IPS-18a (cell line): ENCODE data around the gene GYPC.

ENCODE experiments used
- H3K27ac ChIP-seq: one replicate; pipeline ENCODE4 v1.5.1; 2013; ENCODE audit warnings: low read length
- H3K27me3 ChIP-seq: one replicate; pipeline ENCODE4 v1.6.1; 2013; ENCODE audit warnings: mild to moderate bottlenecking, low read length; ENCODE audit not compliant: control insufficient read depth, insufficient read depth
- H3K36me3 ChIP-seq: one replicate; pipeline ENCODE4 v1.6.1; 2013; ENCODE audit warnings: low read depth, low read length; ENCODE audit not compliant: control insufficient read depth
- H3K4me1 ChIP-seq: one replicate; pipeline ENCODE4 v1.6.1; 2013; ENCODE audit warnings: low read depth, low read length; ENCODE audit not compliant: control insufficient read depth
- H3K4me3 ChIP-seq: one replicate; pipeline ENCODE4 v1.5.1; 2013; ENCODE audit warnings: low read length
- H3K9ac ChIP-seq: one replicate; pipeline ENCODE4 v1.6.1; 2013; ENCODE audit warnings: mild to moderate bottlenecking, low read length, moderate library complexity
- H3K9me3 ChIP-seq: one replicate; pipeline ENCODE4 v1.6.1; 2013; ENCODE audit warnings: low read depth, low read length; ENCODE audit not compliant: control insufficient read depth

GYPC gene

DNA sequence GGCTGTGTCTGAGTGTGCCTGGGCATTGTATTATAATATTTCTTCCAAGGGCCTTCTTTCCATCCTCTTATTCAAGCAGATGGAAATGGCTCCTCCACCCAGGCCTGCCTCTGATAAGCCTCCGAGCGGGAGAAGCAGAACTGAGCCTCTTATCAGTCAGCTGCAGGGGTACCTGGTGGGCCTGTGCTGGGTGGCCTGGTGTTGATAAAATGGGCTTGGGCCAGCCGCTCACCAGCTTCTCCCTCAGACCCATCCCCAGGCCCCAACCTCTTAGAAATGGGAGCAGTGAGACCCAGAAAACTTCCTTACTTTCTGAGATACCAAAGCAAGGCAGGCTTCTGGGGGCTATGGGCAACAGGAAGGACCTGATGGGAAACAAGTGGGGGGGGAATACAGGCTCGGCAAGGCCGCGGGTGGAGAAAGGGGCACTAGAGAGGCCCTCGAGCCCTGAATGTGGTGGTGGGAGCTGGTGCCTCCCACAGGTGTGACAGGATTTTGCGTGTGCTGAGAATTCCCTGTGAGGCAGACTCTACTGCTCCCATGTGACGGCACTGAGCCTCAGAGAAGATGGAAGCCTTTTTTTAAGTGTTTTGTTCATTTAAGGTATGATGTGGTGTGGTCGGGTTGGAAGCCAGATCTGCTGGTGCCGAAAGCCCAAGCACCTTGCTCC, 18.3 kb downstream of the GYPC start:
- H3K27me3 ChIP-seq: no peaks in the 10 kb centered on the region
- no peaks in the 10 kb centered on the region for H3K36me3 ChIP-seq
- no peak overlapping the region for H3K27ac ChIP-seq
- H3K4me3 ChIP-seq: no peak overlapping the region
- H3K4me1 ChIP-seq: no peaks in the 10 kb centered on the region
- peaks cover 8% of the 10 kb centered on the region for H3K9me3 ChIP-seq
- H3K9ac ChIP-seq: no peak overlapping the region

DNA sequence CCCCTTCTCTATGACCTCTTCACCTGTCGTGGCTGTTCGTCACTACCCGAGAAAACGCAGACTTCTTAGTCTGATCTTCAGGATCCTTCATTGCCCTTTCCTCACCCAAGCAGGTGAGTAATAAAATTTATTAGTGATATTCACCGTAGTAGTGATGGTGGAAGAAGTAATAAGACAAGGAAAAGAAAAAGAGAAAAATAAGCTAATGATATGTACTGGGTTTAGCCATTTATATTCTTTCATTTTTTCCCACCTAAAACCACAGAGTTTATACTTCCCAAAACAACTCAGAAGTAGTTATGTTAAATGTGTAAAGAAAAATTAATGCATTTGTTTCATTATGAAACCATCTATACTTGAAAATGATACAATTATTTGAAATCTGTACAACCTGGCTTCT, 19.7 kb downstream of the GYPC start:
- Histone ChIP-seq H3K4me1 (no peaks in the 10 kb centered on the region), H3K9me3 (peaks cover 8% of the 10 kb centered on the region), H3K4me3 (no peak overlapping the region), H3K9ac (no peak overlapping the region), H3K27ac (no peak overlapping the region), H3K36me3 (no peaks in the 10 kb centered on the region), H3K27me3 (no peaks in the 10 kb centered on the region)

DNA sequence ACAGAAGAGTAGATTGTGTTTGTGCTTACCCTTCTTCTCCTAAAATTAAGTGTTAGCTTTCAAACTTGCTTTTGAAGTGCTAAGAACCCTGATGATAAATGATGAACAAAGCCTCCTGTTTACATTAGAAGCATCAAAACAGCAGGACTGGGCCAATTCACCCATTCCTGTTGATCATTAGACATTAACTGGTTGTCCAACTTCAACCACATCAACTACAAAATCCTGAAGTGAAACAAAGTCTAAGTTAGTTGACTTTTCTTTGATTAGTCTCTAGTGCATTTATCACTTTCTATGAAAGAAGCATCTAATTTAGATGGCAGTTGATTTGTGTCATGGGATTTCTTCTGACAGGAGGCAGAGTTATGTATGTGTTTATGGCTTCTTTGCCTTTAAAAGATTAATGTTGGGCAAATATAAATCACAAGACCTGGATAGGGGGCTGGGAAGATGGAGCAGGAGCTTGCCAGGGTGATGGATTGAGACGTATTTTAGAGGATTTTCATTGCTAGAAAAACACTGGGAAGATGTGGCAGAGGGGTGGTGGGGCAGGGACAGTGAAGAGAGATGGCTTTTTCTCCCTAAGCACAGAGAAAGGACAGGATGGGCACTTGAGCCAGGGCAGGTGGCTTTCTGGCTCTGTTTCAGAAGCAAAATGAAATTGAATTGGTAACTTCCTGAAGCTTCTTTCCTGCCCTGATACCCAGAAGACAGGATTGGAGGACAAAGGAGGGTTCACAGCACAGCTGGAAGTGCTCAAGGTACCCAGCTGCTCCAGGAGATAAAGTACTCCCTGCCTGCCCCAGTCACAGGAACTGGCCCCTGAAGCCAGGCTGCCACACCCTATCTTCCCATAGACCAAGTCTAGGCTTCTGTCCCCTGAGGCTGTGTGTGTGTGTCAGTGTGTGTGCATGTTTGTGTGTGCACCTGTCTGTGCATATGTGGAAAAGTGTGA, 20.5 kb downstream of the GYPC start:
- no peak overlapping the region for H3K9ac ChIP-seq

GRCh38 chr2:126677176-126677538, 21.2 kb downstream of the GYPC start:
- Histone ChIP-seq H3K4me1 (no peaks in the 10 kb centered on the region), H3K9ac (no peak overlapping the region)

More for the DNA sequence above, 20.5 kb downstream of the GYPC start:
- no peak overlapping the region for H3K27ac ChIP-seq
- no peaks in the 10 kb centered on the region for H3K36me3 ChIP-seq
- peaks cover 8% of the 10 kb centered on the region for H3K9me3 ChIP-seq
- H3K4me3 ChIP-seq: no peak overlapping the region
- H3K4me1 ChIP-seq: no peaks in the 10 kb centered on the region
- no peaks in the 10 kb centered on the region for H3K27me3 ChIP-seq

DNA sequence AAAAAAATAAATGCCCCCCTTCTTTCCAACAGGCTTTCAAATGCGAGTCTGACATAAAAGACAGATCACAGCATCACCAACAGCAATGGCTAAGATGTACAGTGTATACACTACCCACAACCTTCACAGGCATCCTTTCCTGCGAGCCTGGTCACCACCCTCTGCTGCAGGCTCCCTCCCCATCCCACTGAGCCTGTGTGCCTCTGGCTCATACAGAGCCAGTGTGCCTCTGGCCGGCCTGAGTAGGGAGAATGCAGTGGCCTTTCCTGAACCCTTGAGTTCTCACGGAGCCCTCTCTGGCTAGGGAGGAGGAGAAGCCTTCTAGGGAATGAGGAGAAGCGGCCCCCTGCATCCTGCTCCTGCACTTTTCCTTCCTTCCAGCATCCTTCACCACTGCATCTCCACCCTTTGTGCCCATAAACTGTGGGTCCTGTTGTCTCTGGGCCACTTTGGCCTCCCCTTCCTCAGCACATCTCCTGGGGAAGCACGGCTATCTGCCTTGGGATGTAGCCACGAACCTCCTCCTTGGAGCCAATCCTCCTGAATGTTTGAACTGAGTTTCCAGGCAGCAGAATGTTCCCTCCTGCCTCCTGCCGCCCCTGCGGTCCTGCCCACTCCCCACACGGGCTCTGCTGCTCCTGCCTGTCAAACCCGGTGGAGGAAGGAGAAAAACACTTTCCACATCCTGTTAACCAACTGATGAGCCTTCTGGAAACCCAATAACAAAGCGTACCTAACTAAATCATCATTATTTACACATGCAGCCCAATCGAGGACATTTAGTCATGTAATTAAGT, 22.5 kb downstream of the GYPC start:
- no peak overlapping the region for H3K9ac ChIP-seq
- peaks cover 8% of the 10 kb centered on the region for H3K9me3 ChIP-seq
- no peaks in the 10 kb centered on the region for H3K4me1 ChIP-seq
- H3K27me3 ChIP-seq: no peaks in the 10 kb centered on the region
- H3K27ac ChIP-seq: no peak overlapping the region
- H3K4me3 ChIP-seq: no peak overlapping the region
- no peaks in the 10 kb centered on the region for H3K36me3 ChIP-seq

More at GRCh38 chr2:126677176-126677538, 21.2 kb downstream of the GYPC start:
- Histone ChIP-seq H3K27ac (no peak overlapping the region), H3K27me3 (no peaks in the 10 kb centered on the region), H3K4me3 (no peak overlapping the region), H3K9me3 (peaks cover 8% of the 10 kb centered on the region), H3K36me3 (no peaks in the 10 kb centered on the region)

DNA sequence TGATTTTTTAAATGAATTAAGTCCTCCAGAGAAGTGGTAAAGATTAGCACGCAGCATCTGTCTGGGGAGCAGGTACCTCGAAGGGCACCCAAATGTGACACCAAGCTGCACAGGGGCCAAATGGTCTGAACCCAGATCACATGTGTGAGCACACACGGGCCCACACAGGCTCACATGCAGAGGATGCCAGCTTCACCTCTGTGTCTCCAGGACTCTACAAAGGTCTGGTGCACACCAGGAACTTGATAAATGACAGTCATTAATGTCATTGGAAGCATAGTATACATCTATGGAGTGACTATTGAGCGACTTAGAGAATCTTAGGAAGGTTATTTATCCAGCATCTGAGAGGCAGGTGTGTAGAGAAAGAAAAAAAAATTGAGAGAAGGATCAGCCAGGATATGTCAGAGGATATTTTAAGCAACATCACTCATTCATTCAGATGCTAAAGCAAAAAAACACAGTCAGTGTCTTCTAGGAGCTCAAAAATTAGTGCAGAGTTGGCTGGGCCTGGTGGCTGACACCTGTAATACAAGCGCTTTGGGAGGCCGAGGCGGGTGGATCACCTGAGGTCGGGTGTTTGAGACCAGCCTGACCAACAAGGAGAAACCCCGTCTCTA, 23.2 kb downstream of the GYPC start:
- H3K36me3 ChIP-seq: no peaks in the 10 kb centered on the region
- no peak overlapping the region for H3K4me3 ChIP-seq
- peaks cover 8% of the 10 kb centered on the region for H3K9me3 ChIP-seq
- no peak overlapping the region for H3K27ac ChIP-seq
- H3K9ac ChIP-seq: no peak overlapping the region
- H3K4me1 ChIP-seq: no peaks in the 10 kb centered on the region
- no peaks in the 10 kb centered on the region for H3K27me3 ChIP-seq

DNA sequence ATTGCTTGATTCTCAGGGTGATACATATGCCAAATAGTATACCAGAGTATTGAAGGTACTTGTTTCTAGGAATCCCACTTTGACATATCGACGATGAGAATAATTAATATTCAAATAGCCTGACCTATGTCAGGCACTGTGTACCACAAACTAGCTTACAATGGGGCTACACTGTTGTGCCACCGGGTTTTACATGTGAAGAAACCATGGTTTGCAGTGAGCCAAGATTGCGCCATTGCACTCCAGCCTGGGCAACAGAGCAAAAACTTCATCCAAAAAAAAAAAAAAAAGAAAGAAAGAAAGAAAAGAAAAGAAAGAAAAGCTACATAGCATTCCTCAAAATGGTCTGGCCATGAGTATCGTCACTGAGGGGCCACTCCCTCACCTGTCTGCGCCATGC, 25.5 kb downstream of the GYPC start:
- Histone ChIP-seq H3K9ac (no peak overlapping the region), H3K4me3 (no peak overlapping the region), H3K36me3 (no peaks in the 10 kb centered on the region), H3K27me3 (no peaks in the 10 kb centered on the region), H3K4me1 (no peaks in the 10 kb centered on the region), H3K27ac (no peak overlapping the region), H3K9me3 (no peaks in the 10 kb centered on the region)

GRCh38 chr2:126685629-126686028, 29.7 kb downstream of the GYPC start:
- Histone ChIP-seq H3K4me1 (no peaks in the 10 kb centered on the region), H3K9ac (no peak overlapping the region), H3K4me3 (no peak overlapping the region), H3K36me3 (no peaks in the 10 kb centered on the region), H3K9me3 (no peaks in the 10 kb centered on the region), H3K27ac (no peak overlapping the region), H3K27me3 (no peaks in the 10 kb centered on the region)

GRCh38 chr2:126686286-126686685, 30.3 kb downstream of the GYPC start:
- no peaks in the 10 kb centered on the region for H3K36me3 ChIP-seq
- no peak overlapping the region for H3K9ac ChIP-seq
- H3K27ac ChIP-seq: no peak overlapping the region
- no peaks in the 10 kb centered on the region for H3K4me1 ChIP-seq
- no peaks in the 10 kb centered on the region for H3K27me3 ChIP-seq
- no peaks in the 10 kb centered on the region for H3K9me3 ChIP-seq
- H3K4me3 ChIP-seq: no peak overlapping the region

- no peak overlapping the region for H3K27ac ChIP-seq
- H3K4me1 ChIP-seq: no peaks in the 10 kb centered on the region
- no peak overlapping the region for H3K9ac ChIP-seq
- H3K27me3 ChIP-seq: no peaks in the 10 kb centered on the region
- no peaks in the 10 kb centered on the region for H3K36me3 ChIP-seq
- no peak overlapping the region for H3K4me3 ChIP-seq
- no peaks in the 10 kb centered on the region for H3K9me3 ChIP-seq
Measured at GRCh38 chr2:126686841-126687485, 31.0 kb downstream of the GYPC start.

GRCh38 chr2:126687503-126687902, 31.5 kb downstream of the GYPC start:
- Histone ChIP-seq H3K4me1 (no peaks in the 10 kb centered on the region), H3K4me3 (no peak overlapping the region), H3K27me3 (no peaks in the 10 kb centered on the region), H3K9ac (no peak overlapping the region), H3K36me3 (no peaks in the 10 kb centered on the region), H3K9me3 (no peaks in the 10 kb centered on the region), H3K27ac (no peak overlapping the region)
